OCI-LY3 (cell line): ENCODE measurements around the gene CD247.

ENCODE experiments used
- CTCF ChIP-seq: fragments of 200-600, 300-600 bp; sonication (generic); IDR thresholded peaks from 2 replicates; pipeline ENCODE4 v1.5.1; 2014; ENCODE audit warnings: antibody characterized with exemption, low read length, low read depth
- EZH2phosphoT487 ChIP-seq: fragments of 200-600 bp; shearing (Covaris generic); IDR thresholded peaks from 2 replicates; pipeline ENCODE4 v1.6.1; 2018; ENCODE audit warnings: antibody characterized with exemption, mixed run types, low read depth

- TF ChIP-seq CTCF (no peak), EZH2phosphoT487 (no peak)
Measured at GRCh38 chr1:167514288-167514687, 4.0 kb downstream of the CD247 start.
